Esophagus muscularis mucosa (tissue), 4 donors: ENCODE results near the gene DMWD. TPM values are rescaled to one million over a fixed set of nuclear protein-coding genes. Genes with fewer than 3 reads are reported as not detected.
"Not testable (repeated sequence)": the region's sequence is repeated elsewhere in the genome, so short reads cannot be mapped to it uniquely, and the experiment has no call there.

ENCODE experiments used
- DNase-seq: peaks from one replicate; pipeline ENCODE4 v3.0.0-alpha.2; 2017; ENCODE audit errors: extremely low spot score
- H3K27ac ChIP-seq, 4 donors: fragments of 200-600 bp; sonication (generic); replicated peaks in 1 of 4; 1 replicate in 3 of 4; 2 replicates in 1 of 4; pipeline ENCODE4 v1.5.1; 2016 to 2019; ENCODE audit warnings: mild to moderate bottlenecking in 1 of 4
- H3K27me3 ChIP-seq, 4 donors: fragments of 200-600 bp; sonication (generic); one replicate each; pipeline versions ENCODE4 v1.5.1 to v1.6.0; 2016 to 2019
- H3K36me3 ChIP-seq, 4 donors: fragments of 200-600 bp; sonication (generic); one replicate each; pipeline ENCODE4 v1.5.1; 2016 to 2019
- H3K4me1 ChIP-seq, 4 donors: fragments of 200-600 bp; sonication (generic); one replicate each; pipeline ENCODE4 v1.5.1; 2016 to 2019
- H3K4me3 ChIP-seq, 4 donors: fragments of 200-600 bp; sonication (generic); 1 replicate in 2 of 4; 2 replicates in 2 of 4; pipeline ENCODE4 v1.5.1; 2016 to 2019; ENCODE audit warnings: mild to moderate bottlenecking in 4 of 4, moderate library complexity in 1 of 4
- H3K9me3 ChIP-seq, 4 donors: fragments of 200-600 bp; sonication (generic); 1 replicate in 3 of 4; 2 replicates in 1 of 4; pipeline ENCODE4 v1.5.1; 2016 to 2019
- EP300 ChIP-seq: sonication (generic); formaldehyde crosslinking; IDR thresholded peaks from one replicate; pipeline ENCODE4 v1.6.1; 2017; ENCODE audit warnings: antibody characterized with exemption
- POLR2A ChIP-seq: fragments of 450-650 bp; IDR thresholded peaks from one replicate; pipeline ENCODE4 v1.6.1; 2017; ENCODE audit warnings: antibody characterized with exemption, moderate library complexity, mild to moderate bottlenecking, low read depth
- POLR2AphosphoS5 ChIP-seq, 2 donors: sonication (generic); formaldehyde crosslinking; IDR thresholded peaks; one replicate each; pipeline ENCODE4 v1.6.1; 2017; ENCODE audit warnings: antibody characterized with exemption in 2 of 2
- WGBS: methylation state at CpG from one replicate; pipeline ENCODE4 v1.1.5; 2018; 5-methylcytosine and 5-hydroxymethylcytosine counted together
- intact Hi-C: fragments of 100-400 bp; cut with DNase I; formaldehyde crosslinking; loops from one replicate; pipeline ENCODE4 v1.15.1; 2023
- total RNA-seq, 4 donors: library from RNA; depleted of rRNA; stranded (reverse); fragments of >200 nt; gene quantifications; one replicate each; pipeline versions ENCODE4 v1.1.0 to v1.2.1, GENCODE V29; 2016
- TF ChIP-seq, protein P1 (sequence below), 3 experiments: fragments of 200-600 bp in 2 of 3; fragments of 450-650 bp in 1 of 3; sonication (generic) in 2 of 3; IDR thresholded peaks; one replicate each; pipeline ENCODE4 v1.5.1; 2017 to 2019; ENCODE audit warnings: antibody characterized with exemption in 3 of 3, mild to moderate bottlenecking in 2 of 3, moderate library complexity in 1 of 3

Gene DMWD
- total RNA-seq, 4 donors from 2014 or later: 56.0 to 88.7 (median 63.3) TPM

DNA sequence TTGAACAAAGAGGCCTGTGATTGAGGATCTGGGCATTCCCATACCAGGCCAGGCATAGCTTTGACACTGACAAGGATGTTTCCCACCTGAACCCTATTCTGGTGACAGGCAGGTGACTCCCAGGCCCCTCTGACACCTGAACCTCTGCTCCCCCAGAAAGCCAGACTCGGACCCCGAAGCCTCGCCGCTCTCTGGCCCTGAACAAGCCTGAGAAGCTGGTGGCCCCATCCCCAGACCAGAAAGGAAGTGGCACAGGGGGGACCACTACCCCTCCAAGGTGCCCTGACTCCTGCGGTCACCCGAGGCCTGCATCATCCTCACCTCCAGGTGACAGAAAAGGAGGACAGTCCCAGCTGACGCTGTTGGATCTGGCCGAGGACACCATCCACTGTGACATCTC, 38.3 kb downstream of the DMWD start:
- no peaks in the 10 kb centered on the region for H3K9me3 ChIP-seq
- DNase-seq: no peak
- H3K4me1 ChIP-seq: no peaks in the 10 kb centered on the region
- H3K27me3 ChIP-seq: no peaks in the 10 kb centered on the region
- WGBS: 92% methylated on average over 6 of the region's 8 CpGs
- H3K4me3 ChIP-seq: no peak overlapping the region
- TF ChIP-seq, protein P1, sequence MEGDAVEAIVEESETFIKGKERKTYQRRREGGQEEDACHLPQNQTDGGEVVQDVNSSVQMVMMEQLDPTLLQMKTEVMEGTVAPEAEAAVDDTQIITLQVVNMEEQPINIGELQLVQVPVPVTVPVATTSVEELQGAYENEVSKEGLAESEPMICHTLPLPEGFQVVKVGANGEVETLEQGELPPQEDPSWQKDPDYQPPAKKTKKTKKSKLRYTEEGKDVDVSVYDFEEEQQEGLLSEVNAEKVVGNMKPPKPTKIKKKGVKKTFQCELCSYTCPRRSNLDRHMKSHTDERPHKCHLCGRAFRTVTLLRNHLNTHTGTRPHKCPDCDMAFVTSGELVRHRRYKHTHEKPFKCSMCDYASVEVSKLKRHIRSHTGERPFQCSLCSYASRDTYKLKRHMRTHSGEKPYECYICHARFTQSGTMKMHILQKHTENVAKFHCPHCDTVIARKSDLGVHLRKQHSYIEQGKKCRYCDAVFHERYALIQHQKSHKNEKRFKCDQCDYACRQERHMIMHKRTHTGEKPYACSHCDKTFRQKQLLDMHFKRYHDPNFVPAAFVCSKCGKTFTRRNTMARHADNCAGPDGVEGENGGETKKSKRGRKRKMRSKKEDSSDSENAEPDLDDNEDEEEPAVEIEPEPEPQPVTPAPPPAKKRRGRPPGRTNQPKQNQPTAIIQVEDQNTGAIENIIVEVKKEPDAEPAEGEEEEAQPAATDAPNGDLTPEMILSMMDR (IDR thresholded peaks at IDR 0.05): no peak
- no peak for TF ChIP-seq POLR2A
- no peak for TF ChIP-seq EP300
- H3K27ac ChIP-seq: no peak overlapping the region
- intact Hi-C loops: no loop called here
- H3K36me3 ChIP-seq: no peaks in the 10 kb centered on the region

DNA sequence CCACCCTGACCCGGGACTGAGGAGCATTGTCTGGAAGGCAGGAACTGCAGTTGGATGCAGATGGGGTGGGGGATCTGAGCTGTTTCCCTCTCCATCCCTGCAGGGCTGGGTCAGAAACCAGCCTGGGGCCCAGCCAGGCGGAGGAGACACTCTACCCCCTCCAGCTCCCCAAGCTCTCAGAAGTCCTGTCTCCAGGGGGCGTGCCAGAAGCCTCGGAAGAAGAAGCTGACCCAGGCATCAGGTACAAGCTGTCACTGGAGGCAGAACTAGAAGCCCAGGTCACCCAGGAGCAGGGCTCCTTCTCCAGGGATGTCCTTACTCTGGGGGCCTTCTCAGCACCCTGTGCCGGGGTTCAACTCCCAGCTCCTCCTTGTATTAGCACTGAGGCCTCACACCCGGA, 39.1 kb downstream of the DMWD start:
- Histone ChIP-seq H3K36me3 (no peaks in the 10 kb centered on the region), H3K27ac (no peak overlapping the region), H3K9me3 (no peaks in the 10 kb centered on the region), H3K27me3 (no peaks in the 10 kb centered on the region), H3K4me3 (no peak overlapping the region), H3K4me1 (no peaks in the 10 kb centered on the region)
- no peak for DNase-seq
- 85% methylated on average over 4 of the region's 6 CpGs for WGBS
- intact Hi-C loops: no loop called here
- no peak for TF ChIP-seq EP300
- no peak for TF ChIP-seq POLR2A
- no peak for TF ChIP-seq POLR2AphosphoS5 (IDR thresholded peaks at IDR 0.05)
- TF ChIP-seq, protein P1 (IDR thresholded peaks at IDR 0.05): no peak

DNA sequence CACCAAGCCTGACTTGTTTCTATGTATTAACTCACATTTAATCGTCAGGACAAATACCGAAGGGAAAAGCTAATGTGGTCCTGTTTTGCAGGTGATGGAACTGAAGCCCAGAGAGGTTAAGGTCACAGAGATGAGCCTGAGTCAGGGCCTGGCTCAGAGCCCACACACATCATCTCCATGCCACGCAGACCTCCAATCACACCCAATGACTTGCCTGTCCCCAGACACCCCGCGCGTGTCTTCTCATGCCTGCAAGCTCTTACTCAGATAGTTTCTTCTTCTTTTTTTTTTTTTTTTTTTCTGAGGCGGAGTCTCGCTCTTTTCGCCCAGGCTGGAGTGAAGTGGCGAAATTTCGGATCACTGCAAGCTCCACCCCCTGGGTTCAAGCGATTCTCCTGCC, 40.0 kb downstream of the DMWD start:
- H3K27me3 ChIP-seq: no peaks in the 10 kb centered on the region
- H3K36me3 ChIP-seq: no peaks in the 10 kb centered on the region
- intact Hi-C loops: no loop called here
- H3K4me3 ChIP-seq: no peak overlapping the region
- no peak for TF ChIP-seq POLR2AphosphoS5 (IDR thresholded peaks at IDR 0.05)
- TF ChIP-seq, protein P1 (IDR thresholded peaks at IDR 0.05): no peak
- no peak for TF ChIP-seq POLR2A
- no peak for TF ChIP-seq EP300
- no peaks in the 10 kb centered on the region for H3K9me3 ChIP-seq
- no peak overlapping the region for H3K27ac ChIP-seq
- 95% methylated on average over 12 of the region's 12 CpGs for WGBS
- no peaks in the 10 kb centered on the region for H3K4me1 ChIP-seq
- DNase-seq: no peak

DNA sequence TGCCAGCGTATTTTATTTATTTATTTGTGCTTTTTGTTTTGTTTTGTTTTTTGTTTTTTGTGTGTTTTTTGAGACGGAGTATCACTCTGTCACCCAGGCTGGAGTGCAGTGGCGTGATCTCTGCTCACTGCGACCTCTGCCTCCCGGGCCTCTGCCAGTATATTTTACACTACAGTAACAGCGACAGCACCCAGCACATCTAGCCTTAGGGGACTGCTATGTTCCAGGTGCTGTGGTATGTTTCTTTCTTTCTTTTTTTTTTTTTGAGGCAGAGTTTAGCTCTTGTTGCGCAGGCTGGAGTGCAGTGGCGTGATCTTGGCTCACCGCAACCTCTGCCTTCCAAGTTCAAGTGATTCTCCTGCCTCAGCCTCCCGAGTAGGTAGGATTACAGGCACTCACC, 41.2 kb downstream of the DMWD start:
- H3K36me3 ChIP-seq, H3K4me1 ChIP-seq, DNase-seq, intact Hi-C loops, H3K27ac ChIP-seq, H3K9me3 ChIP-seq, H3K4me3 ChIP-seq, H3K27me3 ChIP-seq: not testable (repeated sequence)
- WGBS: 92% methylated on average over 10 of the region's 10 CpGs

DNA sequence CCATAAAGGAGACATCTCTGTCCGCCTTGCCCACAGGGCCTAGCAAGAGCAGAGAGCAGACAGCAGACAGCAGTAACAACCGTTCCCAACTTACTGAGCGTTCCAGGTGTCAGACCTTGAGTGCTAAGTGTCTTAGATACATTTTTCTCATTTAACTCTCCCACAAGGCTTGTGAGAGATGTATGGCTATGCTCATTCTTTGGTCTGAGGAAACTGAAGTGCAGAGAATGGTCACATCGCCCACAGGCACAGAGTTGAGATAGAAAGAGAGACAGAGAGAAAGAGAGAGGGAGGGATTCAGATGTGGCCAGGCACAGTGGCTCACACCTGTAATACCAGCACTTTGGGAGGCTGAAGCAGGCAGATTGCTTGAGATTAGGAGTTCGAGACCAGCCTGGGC, 45.1 kb downstream of the DMWD start:
- H3K4me1 ChIP-seq: peaks cover 0 to 9% (median 0%) of the 10 kb centered on the region in 4 donors
- 82% methylated on average over 5 of the region's 5 CpGs for WGBS
- no peak overlapping the region for H3K27ac ChIP-seq
- no peaks in the 10 kb centered on the region for H3K36me3 ChIP-seq
- intact Hi-C loops: no loop called here
- TF ChIP-seq POLR2A (no peak), EP300 (no peak), POLR2AphosphoS5 (IDR thresholded peaks at IDR 0.05) (no peak)
- TF ChIP-seq, protein P1 (IDR thresholded peaks at IDR 0.05): no peak
- DNase-seq: no peak
- no peaks in the 10 kb centered on the region for H3K27me3 ChIP-seq
- no peaks in the 10 kb centered on the region for H3K9me3 ChIP-seq
- H3K4me3 ChIP-seq: no peak overlapping the region
